ENCODE results near the gene ARL8A.
"Not testable (repeated sequence)": the region's sequence is repeated elsewhere in the genome, so short reads cannot be mapped to it uniquely, and the experiment has no call there.

The ARL8A gene

GRCh38 chr1:202133496-202133895 lies 11.0 kb downstream of the ARL8A start:
- no peak for DNase-seq

GRCh38 chr1:202133001-202133400 lies 11.5 kb downstream of the ARL8A start:
- no peak for DNase-seq

GRCh38 chr1:202131956-202132821 lies 12.3 kb downstream of the ARL8A start:
- no peak for DNase-seq

- no peak for DNase-seq
Measured at GRCh38 chr1:202130816-202131522, 13.6 kb downstream of the ARL8A start.

GRCh38 chr1:202130297-202130721 lies 14.2 kb downstream of the ARL8A start:
- no peak for DNase-seq

- DNase-seq, result no peak
Measured at GRCh38 chr1:202129453-202130296, 14.9 kb downstream of the ARL8A start.

- DNase-seq, result no peak
Measured at GRCh38 chr1:202127836-202128622, 16.5 kb downstream of the ARL8A start.

GRCh38 chr1:202127061-202127460 lies 17.5 kb downstream of the ARL8A start:
- no peak for DNase-seq

GRCh38 chr1:202126426-202126825 lies 18.1 kb downstream of the ARL8A start:
- DNase-seq, result no peak

- DNase-seq, result no peak
Measured at GRCh38 chr1:202125611-202126010, 18.9 kb downstream of the ARL8A start.

GRCh38 chr1:202124142-202124541 lies 20.4 kb downstream of the ARL8A start:
- no peak for DNase-seq

GRCh38 chr1:202123336-202123813 lies 21.2 kb downstream of the ARL8A start:
- no peak for DNase-seq

GRCh38 chr1:202122639-202123335 lies 21.8 kb downstream of the ARL8A start, which contains the start of gene GPR37L1:
Gene GPR37L1, plus strand, starts transcription at chr1:202122917. Its CDS starts 47 bp downstream, at chr1:202122964.
- no peak for DNase-seq

- no peak for DNase-seq
Measured at GRCh38 chr1:202121006-202121405, 23.5 kb downstream of the ARL8A start.

- DNase-seq, result no peak
Measured at GRCh38 chr1:202117898-202118371, 26.6 kb downstream of the ARL8A start.

GRCh38 chr1:202116287-202116686 lies 28.2 kb downstream of the ARL8A start:
- no peak for DNase-seq

GRCh38 chr1:202113690-202114300 lies 30.7 kb downstream of the ARL8A start:
- no peak for DNase-seq

GRCh38 chr1:202112859-202113689 lies 31.5 kb downstream of the ARL8A start:
- no peak for DNase-seq

- DNase-seq, result not testable (repeated sequence)
Measured at GRCh38 chr1:202111589-202111988, 32.9 kb downstream of the ARL8A start.

GRCh38 chr1:202110977-202111376 lies 33.6 kb downstream of the ARL8A start:
- DNase-seq, result no peak

Measured in effector CD8-positive, alpha-beta T cell (primary cell).